PC-3 (cell line): ENCODE data around the gene DHRS1. TPM values are rescaled to one million over a fixed set of nuclear protein-coding genes. Genes with fewer than 3 reads are reported as not detected.

Experiments
- ATAC-seq: fragments of 200-7000 bp; cut with Tn5 transposase; 2 replicates; pipeline ENCODE4 v1.9.1; 2020; ENCODE audit warnings: mild to moderate bottlenecking, moderate library complexity
- BruUV-seq: library from RNA; stranded (reverse); fragments of 400-500 nt; replicated peaks from 2 replicates; lab custom pipeline; 2021; lab: Mats Ljungman, UMichigan
- CTCF ChIA-PET: fragments of 300-600 bp; sonication (Branson Sonifier 250); formaldehyde crosslinking; loops from one replicate; lab custom pipeline; 2022; ENCODE audit warnings: antibody characterized with exemption; lab: Charles Lee
- POLR2A ChIA-PET: fragments of 300-600 bp; sonication (Branson Sonifier 250); formaldehyde crosslinking; loops from one replicate; lab custom pipeline; 2022; ENCODE audit warnings: antibody characterized with exemption; ENCODE audit not compliant: unreplicated experiment; lab: Charles Lee
- DNase-seq: peaks from one replicate; pipeline ENCODE4 v3.0.0-alpha.2; 2015
- H2AFZ ChIP-seq: fragments of 300-600 bp; sonication (generic); 2 replicates; pipeline ENCODE4 v1.6.0; 2016; ENCODE audit warnings: antibody characterized with exemption, low read length
- H3F3A ChIP-seq: fragments of 300-600 bp; sonication (generic); one replicate; pipeline ENCODE4 v1.6.0; 2017; ENCODE audit warnings: antibody characterized with exemption, low read length, control low read depth, mild to moderate bottlenecking; ENCODE audit not compliant: unreplicated experiment
- H3K27ac ChIP-seq: fragments of 300-600 bp; sonication (generic); 2 replicates; pipeline ENCODE4 v1.5.1; 2016; ENCODE audit warnings: mild to moderate bottlenecking, low read length
- H3K27me3 ChIP-seq: fragments of 300-600 bp; sonication (generic); 2 replicates; pipeline ENCODE4 v1.6.1; 2016; ENCODE audit warnings: low read length, mixed read lengths
- H3K36me3 ChIP-seq: fragments of 300-600 bp; sonication (generic); 2 replicates; pipeline ENCODE4 v1.6.1; 2016; ENCODE audit warnings: low read depth, mixed run types, low read length, mixed read lengths
- H3K4me1 ChIP-seq: fragments of 300-600 bp; sonication (generic); 2 replicates; pipeline ENCODE4 v1.5.1; 2016; ENCODE audit warnings: low read length; ENCODE audit not compliant: insufficient read depth
- H3K4me2 ChIP-seq: fragments of 300-600 bp; sonication (generic); 2 replicates; pipeline ENCODE4 v1.6.0; 2016; ENCODE audit warnings: low read length
- H3K4me3 ChIP-seq: fragments of 300-600 bp; sonication (generic); 2 replicates; pipeline ENCODE4 v1.5.1; 2016; ENCODE audit warnings: mild to moderate bottlenecking, low read length, mixed read lengths
- H3K79me2 ChIP-seq: fragments of 300-600 bp; sonication (generic); 2 replicates; pipeline ENCODE4 v1.6.1; 2017; ENCODE audit warnings: low read length, mixed read lengths
- H3K9ac ChIP-seq: fragments of 300-600 bp; sonication (generic); 2 replicates; pipeline ENCODE4 v1.6.0; 2016; ENCODE audit warnings: mild to moderate bottlenecking, low read length
- H3K9me2 ChIP-seq: fragments of 300-600 bp; sonication (generic); replicated peaks from 2 replicates; pipeline ENCODE4 v1.6.1; 2016; ENCODE audit warnings: mixed run types, low read length, mixed read lengths
- H3K9me3 ChIP-seq: fragments of 300-600 bp; sonication (generic); 2 replicates; pipeline ENCODE4 v1.6.1; 2016; ENCODE audit warnings: low read length, mixed read lengths
- H4K20me1 ChIP-seq: fragments of 300-600 bp; sonication (generic); 2 replicates; pipeline ENCODE4 v1.6.1; 2016; ENCODE audit warnings: low read length, mixed read lengths
- CTCF ChIP-seq: fragments of 300-600 bp; sonication (generic); conservative IDR thresholded peaks from 2 replicates; pipeline ENCODE4 v1.5.1; 2017; ENCODE audit warnings: antibody characterized with exemption, low read depth, mild to moderate bottlenecking, low read length
- EZH2 ChIP-seq: fragments of 300-600 bp; sonication (generic); IDR thresholded peaks from one replicate; pipeline ENCODE4 v1.6.1; 2017; ENCODE audit warnings: antibody characterized with exemption, mild to moderate bottlenecking, low read length; ENCODE audit not compliant: unreplicated experiment
- EZH2phosphoT487 ChIP-seq: fragments of 300-600 bp; sonication (generic); IDR thresholded peaks from 2 replicates; pipeline ENCODE4 v1.6.1; 2018; ENCODE audit warnings: mild to moderate bottlenecking, antibody characterized with exemption, low read length, borderline replicate concordance
- intact Hi-C: fragments of 100-400 bp; cut with micrococcal nuclease; formaldehyde crosslinking; loops from 2 replicates; pipeline ENCODE4 v1.9.0; 2023
- total RNA-seq: library from RNA; depleted of rRNA; stranded (reverse); fragments of >200 nt; gene quantifications from 2 replicates; pipeline ENCODE4 v1.2.3, GENCODE V29; 2014

DHRS1 gene
- total RNA-seq, 1 experiment from 2014 or later, result 15.9 TPM

GRCh38 chr14:24271834-24272263 is 27.7 kb downstream of the DHRS1 start:
- POLR2A ChIA-PET, result interaction anchor here (0.6 to 0.7 kb wide), 3 partner anchors 8 to 30 kb away, joined by 3 to 6 read pairs (median 6); partner anchors contain the start of gene TINF2

GRCh38 chr14:24271134-24271833 is 28.3 kb downstream of the DHRS1 start, which contains the start of gene RABGGTA:
RABGGTA (minus strand) TSS chr14:24271597; CDS start chr14:24271115, 482 bp downstream.
- ChIA-PET POLR2A (interaction anchor here (0.6 to 0.7 kb wide), 3 partner anchors 8 to 29 kb away, joined by 3 to 6 read pairs (median 6); partner anchors contain the start of gene TINF2), CTCF (interaction anchor here (0.6 to 1.5 kb wide), 5 partner anchors 25 to 35 kb away, joined by 3 to 9 read pairs (median 3); partner anchors contain the start of genes DHRS1, NOP9 and TINF2)
- Histone ChIP-seq H3K9ac (peak within 1 kb of the TSS; percentile 99), H3K27me3 (no peaks in the 10 kb centered on the region), H3F3A (no peaks in the 10 kb centered on the region), H3K4me1 (peaks cover 21% of the 10 kb centered on the region), H3K27ac (peak within 1 kb of the TSS; percentile 76), H3K79me2 (no peaks in the 10 kb centered on the region), H3K36me3 (no peaks in the 10 kb centered on the region), H3K9me3 (no peaks in the 10 kb centered on the region), H4K20me1 (no peaks in the 10 kb centered on the region), H3K4me2 (peak within 1 kb of the TSS; percentile 98), H2AFZ (peak within 1 kb of the TSS; percentile 99), H3K9me2 (no peaks in the 10 kb centered on the region), H3K4me3 (peak within 1 kb of the TSS; percentile 99)
- DNase-seq (peak; percentile 91), ATAC-seq (peak; percentile 97)
- no TSS peak for BruUV-seq
- intact Hi-C loops, result loop anchor here (2.0 kb wide), 2 partner anchors 26 to 28 kb away; partner anchors contain the start of gene TINF2
- TF ChIP-seq EZH2, result no peak
- peak; percentile 77 for TF ChIP-seq CTCF
- no peak for TF ChIP-seq EZH2phosphoT487

More at GRCh38 chr14:24271834-24272263, 27.7 kb downstream of the DHRS1 start:
- no peaks in the 10 kb centered on the region for H3K9me2 ChIP-seq
- H4K20me1 ChIP-seq, result no peaks in the 10 kb centered on the region
- DNase-seq (no peak), ATAC-seq (no peak)
- no peaks in the 10 kb centered on the region for H3K36me3 ChIP-seq
- H3K4me1 ChIP-seq, result peaks cover 21% of the 10 kb centered on the region
- BruUV-seq, result TSS peak; percentile 56
- no peaks in the 10 kb centered on the region for H3K79me2 ChIP-seq
- peak overlapping the region; percentile 98 for H3K4me2 ChIP-seq
- H3K27me3 ChIP-seq, result no peaks in the 10 kb centered on the region
- intact Hi-C loops, result loop anchor here (2.0 kb wide), 2 partner anchors 25 to 29 kb away; partner anchors contain the start of gene TINF2
- H2AFZ ChIP-seq, result peak overlapping the region; percentile 99
- CTCF ChIA-PET, result interaction anchor here (0.6 to 1.5 kb wide), 3 partner anchors 25 to 30 kb away, joined by 3 to 9 read pairs (median 5); partner anchors contain the start of genes DHRS1, NOP9 and TINF2
- H3K9me3 ChIP-seq, result no peaks in the 10 kb centered on the region
- peak overlapping the region; percentile 99 for H3K4me3 ChIP-seq
- no peak overlapping the region for H3K27ac ChIP-seq
- peak overlapping the region; percentile 99; the same call in 1 of the 2 replicates for H3K9ac ChIP-seq
- TF ChIP-seq EZH2, result no peak
- TF ChIP-seq EZH2phosphoT487, result no peak
- no peak for TF ChIP-seq CTCF
- no peaks in the 10 kb centered on the region for H3F3A ChIP-seq
